ENCODE data around the gene PAIP2B.

PAIP2B gene

GRCh38 chr2:71216501-71216900 lies 10.4 kb downstream of the PAIP2B start:
- Histone ChIP-seq H3K4me3 (ENCODE audit: insufficient read length, low read depth) (no peak overlapping the region), H3K9ac (ENCODE audit: insufficient read length, low read depth) (no peak overlapping the region), H3K27me3 (ENCODE audit: insufficient read depth, insufficient read length) (no peaks in the 10 kb centered on the region), H3K36me3 (ENCODE audit: insufficient read depth, insufficient read length, low read length) (no peaks in the 10 kb centered on the region), H3K9me3 (ENCODE audit: insufficient read depth, low read length) (no peaks in the 10 kb centered on the region), H3K4me1 (ENCODE audit: insufficient read depth, insufficient read length) (no peaks in the 10 kb centered on the region)
- DNase-seq (ENCODE audit: low read depth, low spot score): no peak
- no peak for TF ChIP-seq ZNF274 (IDR thresholded peaks at IDR 0.05; ENCODE audit: low read depth, low read length)
- TF ChIP-seq YY1 (IDR thresholded peaks at IDR 0.05; ENCODE audit: insufficient read depth, insufficient read length): no peak
- TF ChIP-seq SUZ12 (IDR thresholded peaks at IDR 0.05; ENCODE audit: extremely low read depth, insufficient read depth, insufficient read length): no peak

- Histone ChIP-seq H3K4me3 (ENCODE audit: insufficient read length, low read depth) (no peak overlapping the region), H3K36me3 (ENCODE audit: insufficient read depth, insufficient read length, low read length) (no peaks in the 10 kb centered on the region), H3K4me1 (ENCODE audit: insufficient read depth, insufficient read length) (no peaks in the 10 kb centered on the region), H3K27me3 (ENCODE audit: insufficient read depth, insufficient read length) (no peaks in the 10 kb centered on the region), H3K9ac (ENCODE audit: insufficient read length, low read depth) (no peak overlapping the region), H3K9me3 (ENCODE audit: insufficient read depth, low read length) (no peaks in the 10 kb centered on the region)
- no peak for DNase-seq (ENCODE audit: low read depth, low spot score)
- no peak for TF ChIP-seq ZNF274 (IDR thresholded peaks at IDR 0.05; ENCODE audit: low read depth, low read length)
- TF ChIP-seq YY1 (IDR thresholded peaks at IDR 0.05; ENCODE audit: insufficient read depth, insufficient read length): no peak
- no peak for TF ChIP-seq SUZ12 (IDR thresholded peaks at IDR 0.05; ENCODE audit: extremely low read depth, insufficient read depth, insufficient read length)
Measured at GRCh38 chr2:71215447-71215846, 11.5 kb downstream of the PAIP2B start.

- no peak overlapping the region for H3K9ac ChIP-seq (ENCODE audit: insufficient read length, low read depth)
- no peak for DNase-seq (ENCODE audit: low read depth, low spot score)
- H3K9me3 ChIP-seq (ENCODE audit: insufficient read depth, low read length): no peaks in the 10 kb centered on the region
- no peaks in the 10 kb centered on the region for H3K27me3 ChIP-seq (ENCODE audit: insufficient read depth, insufficient read length)
- H3K4me1 ChIP-seq (ENCODE audit: insufficient read depth, insufficient read length): no peaks in the 10 kb centered on the region
- H3K36me3 ChIP-seq (ENCODE audit: insufficient read depth, insufficient read length, low read length): no peaks in the 10 kb centered on the region
- no peak overlapping the region for H3K4me3 ChIP-seq (ENCODE audit: insufficient read length, low read depth)
- TF ChIP-seq ZNF274 (IDR thresholded peaks at IDR 0.05; ENCODE audit: low read depth, low read length) (no peak), YY1 (IDR thresholded peaks at IDR 0.05; ENCODE audit: insufficient read depth, insufficient read length) (no peak), SUZ12 (IDR thresholded peaks at IDR 0.05; ENCODE audit: extremely low read depth, insufficient read depth, insufficient read length) (no peak)
Measured at GRCh38 chr2:71212336-71212735, 14.6 kb downstream of the PAIP2B start.

GRCh38 chr2:71210292-71210691 lies 16.6 kb downstream of the PAIP2B start:
- no peaks in the 10 kb centered on the region for H3K36me3 ChIP-seq (ENCODE audit: insufficient read depth, insufficient read length, low read length)
- DNase-seq (ENCODE audit: low read depth, low spot score): no peak
- TF ChIP-seq SUZ12 (IDR thresholded peaks at IDR 0.05; ENCODE audit: extremely low read depth, insufficient read depth, insufficient read length) (no peak), ZNF274 (IDR thresholded peaks at IDR 0.05; ENCODE audit: low read depth, low read length) (no peak), YY1 (IDR thresholded peaks at IDR 0.05; ENCODE audit: insufficient read depth, insufficient read length) (no peak)

GRCh38 chr2:71208756-71209155 lies 18.1 kb downstream of the PAIP2B start:
- no peak overlapping the region for H3K4me3 ChIP-seq (ENCODE audit: insufficient read length, low read depth)
- H3K9me3 ChIP-seq (ENCODE audit: insufficient read depth, low read length): no peaks in the 10 kb centered on the region
- no peaks in the 10 kb centered on the region for H3K4me1 ChIP-seq (ENCODE audit: insufficient read depth, insufficient read length)
- DNase-seq (ENCODE audit: low read depth, low spot score): no peak
- no peaks in the 10 kb centered on the region for H3K27me3 ChIP-seq (ENCODE audit: insufficient read depth, insufficient read length)
- no peak for TF ChIP-seq ZNF274 (IDR thresholded peaks at IDR 0.05; ENCODE audit: low read depth, low read length)
- TF ChIP-seq YY1 (IDR thresholded peaks at IDR 0.05; ENCODE audit: insufficient read depth, insufficient read length): no peak
- TF ChIP-seq SUZ12 (IDR thresholded peaks at IDR 0.05; ENCODE audit: extremely low read depth, insufficient read depth, insufficient read length): no peak
- no peak overlapping the region for H3K9ac ChIP-seq (ENCODE audit: insufficient read length, low read depth)
- H3K36me3 ChIP-seq (ENCODE audit: insufficient read depth, insufficient read length, low read length): no peaks in the 10 kb centered on the region

More at GRCh38 chr2:71210292-71210691, 16.6 kb downstream of the PAIP2B start:
- Histone ChIP-seq H3K9ac (ENCODE audit: insufficient read length, low read depth) (no peak overlapping the region), H3K4me3 (ENCODE audit: insufficient read length, low read depth) (no peak overlapping the region), H3K9me3 (ENCODE audit: insufficient read depth, low read length) (no peaks in the 10 kb centered on the region), H3K27me3 (ENCODE audit: insufficient read depth, insufficient read length) (no peaks in the 10 kb centered on the region), H3K4me1 (ENCODE audit: insufficient read depth, insufficient read length) (no peaks in the 10 kb centered on the region)

GRCh38 chr2:71207601-71208000 lies 19.3 kb downstream of the PAIP2B start:
- TF ChIP-seq YY1 (IDR thresholded peaks at IDR 0.05; ENCODE audit: insufficient read depth, insufficient read length) (no peak), ZNF274 (IDR thresholded peaks at IDR 0.05; ENCODE audit: low read depth, low read length) (no peak), SUZ12 (IDR thresholded peaks at IDR 0.05; ENCODE audit: extremely low read depth, insufficient read depth, insufficient read length) (no peak)
- no peaks in the 10 kb centered on the region for H3K27me3 ChIP-seq (ENCODE audit: insufficient read depth, insufficient read length)
- no peak overlapping the region for H3K9ac ChIP-seq (ENCODE audit: insufficient read length, low read depth)

GRCh38 chr2:71206271-71206670 lies 20.6 kb downstream of the PAIP2B start:
- H3K9ac ChIP-seq (ENCODE audit: insufficient read length, low read depth): no peak overlapping the region
- H3K36me3 ChIP-seq (ENCODE audit: insufficient read depth, insufficient read length, low read length): no peaks in the 10 kb centered on the region
- DNase-seq (ENCODE audit: low read depth, low spot score): no peak
- H3K27me3 ChIP-seq (ENCODE audit: insufficient read depth, insufficient read length): no peaks in the 10 kb centered on the region
- no peaks in the 10 kb centered on the region for H3K4me1 ChIP-seq (ENCODE audit: insufficient read depth, insufficient read length)
- H3K4me3 ChIP-seq (ENCODE audit: insufficient read length, low read depth): no peak overlapping the region
- H3K9me3 ChIP-seq (ENCODE audit: insufficient read depth, low read length): no peaks in the 10 kb centered on the region
- TF ChIP-seq ZNF274 (IDR thresholded peaks at IDR 0.05; ENCODE audit: low read depth, low read length) (no peak), SUZ12 (IDR thresholded peaks at IDR 0.05; ENCODE audit: extremely low read depth, insufficient read depth, insufficient read length) (no peak), YY1 (IDR thresholded peaks at IDR 0.05; ENCODE audit: insufficient read depth, insufficient read length) (no peak)

More at GRCh38 chr2:71207601-71208000, 19.3 kb downstream of the PAIP2B start:
- Histone ChIP-seq H3K4me3 (ENCODE audit: insufficient read length, low read depth) (no peak overlapping the region), H3K9me3 (ENCODE audit: insufficient read depth, low read length) (no peaks in the 10 kb centered on the region), H3K36me3 (ENCODE audit: insufficient read depth, insufficient read length, low read length) (no peaks in the 10 kb centered on the region), H3K4me1 (ENCODE audit: insufficient read depth, insufficient read length) (no peaks in the 10 kb centered on the region)
- DNase-seq (ENCODE audit: low read depth, low spot score): no peak
